Endodermal cell (in vitro differentiated cells): ENCODE measurements around the gene PCP2. TPM values are rescaled to one million over a fixed set of nuclear protein-coding genes. Genes with fewer than 3 reads are reported as not detected.

Experiments
- DNase-seq: peaks from one replicate; pipeline ENCODE4 v3.0.0-alpha.2; 2017
- H3K27ac ChIP-seq: 2 replicates; pipeline ENCODE4 v1.5.1; 2013; ENCODE audit warnings: mild to moderate bottlenecking, low read depth, low read length, moderate library complexity
- H3K27me3 ChIP-seq: 2 replicates; pipeline ENCODE4 v1.6.1; 2013; ENCODE audit warnings: mild to moderate bottlenecking, low read length, moderate library complexity; ENCODE audit not compliant: insufficient read depth, control insufficient read depth, poor library complexity, severe bottlenecking
- H3K36me3 ChIP-seq: 2 replicates; pipeline ENCODE4 v1.7.0; 2013; ENCODE audit warnings: mild to moderate bottlenecking, low read length, moderate library complexity; ENCODE audit not compliant: control insufficient read depth, insufficient read depth
- H3K4me1 ChIP-seq: one replicate; pipeline ENCODE4 v1.7.0; 2013; ENCODE audit warnings: low read length; ENCODE audit not compliant: control insufficient read depth, insufficient read depth
- H3K4me3 ChIP-seq: 2 replicates; pipeline ENCODE4 v1.5.1; 2013; ENCODE audit warnings: mild to moderate bottlenecking, low read length, moderate library complexity
- H3K9ac ChIP-seq: 2 replicates; pipeline ENCODE4 v1.6.1; 2013; ENCODE audit warnings: mild to moderate bottlenecking, low read length, moderate library complexity; ENCODE audit not compliant: poor library complexity, severe bottlenecking; ENCODE audit errors: extremely low read depth
- H3K9me3 ChIP-seq: 2 replicates; pipeline ENCODE4 v1.6.1; 2013; ENCODE audit warnings: mild to moderate bottlenecking, low read length, moderate library complexity; ENCODE audit not compliant: control insufficient read depth
- H3K27ac Mint-ChIP-seq: 2 replicates; pipeline ENCODE4 v1.8.0; 2020; ENCODE audit warnings: mixed read lengths
- H3K27me3 Mint-ChIP-seq: 2 replicates; pipeline ENCODE4 v1.8.0; 2021; ENCODE audit warnings: mild to moderate bottlenecking, mixed read lengths; ENCODE audit not compliant: insufficient read depth
- H3K36me3 Mint-ChIP-seq: 2 replicates; pipeline ENCODE4 v1.8.0; 2020; ENCODE audit warnings: low read depth, mixed read lengths
- H3K4me1 Mint-ChIP-seq: 2 replicates; pipeline ENCODE4 v1.8.0; 2020; ENCODE audit warnings: mixed read lengths
- H3K4me3 Mint-ChIP-seq: 2 replicates; pipeline ENCODE4 v1.8.0; 2020; ENCODE audit warnings: mild to moderate bottlenecking, moderate library complexity, mixed read lengths
- H3K9me3 Mint-ChIP-seq: 2 replicates; pipeline ENCODE4 v1.8.0; 2020; ENCODE audit warnings: mild to moderate bottlenecking, mixed read lengths
- CTCF ChIP-seq: fragments of 200-600 bp; sonication (generic); conservative IDR thresholded peaks from 2 replicates; pipeline ENCODE4 v1.5.0; 2021; ENCODE audit warnings: antibody characterized with exemption, mild to moderate bottlenecking
- WGBS, 2 experiments: methylation state at CpG; one replicate each; pipeline versions ENCODE4 v1.1.5 to v1.1.7; 2013; ENCODE audit warnings: missing lambda C conversion rate in 2 of 2, mixed read lengths in 1 of 2; ENCODE audit not compliant: insufficient coverage in 1 of 2, insufficient read length in 1 of 2; 5-methylcytosine and 5-hydroxymethylcytosine counted together
- total RNA-seq, 2 donors: library from RNA; stranded (reverse); fragmentation: NEBNext Ultra II Directional in 1 of 2; extraction: Animal tissue kit (Norgen Biotek cat#: 25700) in 1 of 2; gene quantifications; 2 replicates in 1 of 2; 3 replicates in 1 of 2; pipeline ENCODE4 v1.2.1, GENCODE V29; 2021

Gene PCP2
- total RNA-seq, 2 donors from 2014 or later = 0.55 TPM; not detected in 1

DNA sequence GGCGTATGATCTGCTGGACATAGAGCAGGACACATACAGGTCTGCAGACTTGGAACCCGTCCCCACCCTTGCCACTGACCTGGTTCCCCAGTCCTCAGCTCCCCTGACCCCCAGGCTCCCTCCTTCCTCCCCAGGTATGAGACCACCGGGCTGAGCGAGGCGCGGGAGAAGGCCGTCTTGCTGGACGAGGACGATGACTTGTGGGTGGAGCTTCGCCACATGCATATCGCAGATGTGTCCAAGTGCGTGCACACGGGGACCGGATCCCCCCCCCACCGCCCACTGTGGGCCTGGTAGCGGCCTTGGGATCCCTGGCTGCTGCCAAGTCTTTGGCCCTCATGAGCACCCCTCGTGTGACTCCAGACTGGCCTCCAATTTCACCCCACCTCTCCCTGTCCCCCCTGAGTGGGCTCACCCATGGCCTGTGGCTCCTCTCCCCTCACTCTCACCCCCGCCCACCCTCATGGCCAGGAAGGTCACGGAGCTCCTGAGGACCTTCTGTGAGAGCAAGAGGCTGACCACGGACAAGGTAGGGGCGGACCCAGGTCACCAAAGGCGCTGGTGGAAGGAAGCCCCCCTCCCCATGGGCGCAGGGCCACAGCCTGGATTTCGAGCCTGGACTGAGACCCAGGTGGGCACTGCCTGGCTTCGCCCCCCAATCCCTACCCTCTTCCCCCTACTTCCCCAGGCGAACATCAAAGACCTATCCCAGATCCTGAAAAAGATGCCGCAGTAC lies 8.9 kb upstream of the PCP2 start:
- no peak for DNase-seq
- TF ChIP-seq CTCF = no peak
- no peak overlapping the region for H3K27ac Mint-ChIP-seq
- no peak overlapping the region for H3K4me3 Mint-ChIP-seq
- H3K27me3 Mint-ChIP-seq = no peaks in the 10 kb centered on the region
- Histone ChIP-seq H3K27me3 (no peaks in the 10 kb centered on the region), H3K9me3 (no peaks in the 10 kb centered on the region), H3K4me3 (no peak overlapping the region), H3K36me3 (peaks cover 18% of the 10 kb centered on the region), H3K4me1 (no peaks in the 10 kb centered on the region), H3K9ac (no peak overlapping the region), H3K27ac (no peak overlapping the region)
- H3K4me1 Mint-ChIP-seq = peaks cover 8% of the 10 kb centered on the region
- H3K36me3 Mint-ChIP-seq = peaks cover 32% of the 10 kb centered on the region
- H3K9me3 Mint-ChIP-seq = peaks cover 2% of the 10 kb centered on the region
- 92 to 97% methylated on average over 10 to 27 of the region's 27 CpGs for WGBS, 2 experiments

DNA sequence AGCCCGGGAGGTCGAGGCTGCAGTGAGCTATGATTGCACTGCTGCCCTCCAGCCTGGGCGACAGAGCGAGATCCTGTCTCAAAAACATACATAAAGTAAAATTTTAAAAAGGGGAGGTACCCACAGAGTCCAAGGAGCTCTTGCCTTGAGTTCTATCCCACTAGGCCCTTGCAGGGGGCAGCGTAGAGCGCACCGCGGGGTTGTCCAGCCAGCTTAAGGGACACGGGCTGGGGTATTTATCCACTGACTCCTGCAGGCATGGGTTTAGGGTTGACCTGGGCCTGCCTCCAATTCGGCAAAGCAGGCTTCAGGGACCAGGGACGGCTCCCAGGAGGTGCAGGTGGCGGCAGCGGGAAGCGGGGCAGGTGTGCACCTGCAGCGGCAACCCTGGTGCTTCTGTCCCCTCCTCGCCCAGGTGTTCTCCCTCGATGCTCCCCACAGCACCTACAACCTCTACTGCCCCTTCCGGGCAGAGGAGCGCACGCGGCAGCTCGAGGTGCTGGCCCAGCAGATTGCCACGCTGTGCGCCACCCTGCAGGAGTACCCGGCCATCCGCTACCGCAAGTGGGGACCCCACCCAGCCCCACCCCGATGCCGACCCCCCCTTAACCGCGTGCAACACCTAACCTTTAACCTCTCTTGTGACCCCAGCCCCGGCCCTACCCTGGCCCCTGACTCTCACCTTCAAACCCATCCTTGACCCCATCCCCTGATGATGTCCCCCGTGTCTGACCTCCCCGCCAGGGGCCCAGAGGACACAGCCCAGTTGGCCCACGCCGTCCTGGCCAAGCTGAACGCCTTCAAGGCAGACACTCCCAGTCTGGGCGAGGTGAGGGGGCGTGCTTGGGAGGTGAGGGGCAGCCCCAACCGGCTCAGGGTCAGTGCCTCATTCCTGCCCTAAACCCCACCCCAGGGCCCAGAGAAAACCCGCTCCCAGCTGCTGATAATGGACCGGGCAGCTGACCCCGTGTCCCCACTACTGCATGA lies 8.1 kb upstream of the PCP2 start:
- Mint-ChIP-seq H3K36me3 (peaks cover 32% of the 10 kb centered on the region), H3K4me1 (peaks cover 8% of the 10 kb centered on the region), H3K4me3 (no peak overlapping the region), H3K27me3 (peaks cover 3% of the 10 kb centered on the region), H3K27ac (no peak overlapping the region), H3K9me3 (peaks cover 2% of the 10 kb centered on the region)
- DNase-seq = peak; percentile 81
- H3K4me3 ChIP-seq = no peak overlapping the region
- peaks cover under 1% of the 10 kb centered on the region for H3K27me3 ChIP-seq
- no peak overlapping the region for H3K27ac ChIP-seq
- peaks cover 13% of the 10 kb centered on the region for H3K36me3 ChIP-seq
- WGBS, 2 experiments = 94 to 96% methylated on average over 14 to 41 of the region's 43 CpGs
- peak; percentile 69 for TF ChIP-seq CTCF
- no peaks in the 10 kb centered on the region for H3K9me3 ChIP-seq
- no peak overlapping the region for H3K9ac ChIP-seq
- H3K4me1 ChIP-seq = no peaks in the 10 kb centered on the region

DNA sequence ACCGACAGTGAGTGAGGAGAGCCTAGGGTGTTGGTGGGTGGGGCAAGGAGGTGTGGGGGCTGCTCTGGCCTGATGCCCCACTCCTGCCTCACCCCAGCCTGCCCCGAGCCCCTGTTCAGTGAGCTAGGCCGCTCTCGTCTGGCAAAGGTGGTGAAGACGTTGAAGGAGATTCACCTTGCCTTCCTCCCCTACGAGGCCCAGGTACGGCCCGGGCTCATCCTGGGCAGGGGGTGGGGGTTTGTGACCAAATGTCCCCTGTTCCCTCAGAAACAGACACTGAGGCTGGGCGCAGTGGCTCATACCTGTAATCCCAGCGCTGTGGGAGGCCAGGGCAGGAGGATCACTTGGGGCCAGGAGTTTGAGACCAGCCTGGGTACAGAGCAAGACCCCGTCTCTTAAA lies 7.3 kb upstream of the PCP2 start:
- no peak overlapping the region for H3K4me3 Mint-ChIP-seq

More for the DNA sequence above, 7.3 kb upstream of the PCP2 start:
- TF ChIP-seq CTCF = no peak
- no peak for DNase-seq
- H3K9me3 Mint-ChIP-seq = peaks cover 2% of the 10 kb centered on the region
- no peaks in the 10 kb centered on the region for H3K4me1 ChIP-seq
- H3K27ac Mint-ChIP-seq = no peak overlapping the region
- H3K9me3 ChIP-seq = no peaks in the 10 kb centered on the region
- H3K27me3 Mint-ChIP-seq = peaks cover 11% of the 10 kb centered on the region
- no peak overlapping the region for H3K4me3 ChIP-seq
- WGBS, 2 experiments = 89 to 92% methylated on average over 4 to 11 of the region's 11 CpGs
- peaks cover 10% of the 10 kb centered on the region for H3K36me3 ChIP-seq
- H3K4me1 Mint-ChIP-seq = peaks cover 6% of the 10 kb centered on the region
- H3K36me3 Mint-ChIP-seq = peaks cover 32% of the 10 kb centered on the region
- H3K27ac ChIP-seq = no peak overlapping the region
- H3K27me3 ChIP-seq = peaks cover 8% of the 10 kb centered on the region
- H3K9ac ChIP-seq = no peak overlapping the region
